Stimulated activated CD8-positive, alpha-beta memory T cell treated with anti-CD3 and anti-CD28 coated beads, Interleukin-7, amount 100 ng/mL, for 1 hour (primary cell): Measurements from ENCODE around the gene MTA2.

ENCODE experiments used
- DNase-seq, 2 donors: peaks; one replicate each; pipeline ENCODE4 v3.0.0-alpha.2; 2020; ENCODE audit warnings: low read depth in 2 of 2

The MTA2 gene

DNA sequence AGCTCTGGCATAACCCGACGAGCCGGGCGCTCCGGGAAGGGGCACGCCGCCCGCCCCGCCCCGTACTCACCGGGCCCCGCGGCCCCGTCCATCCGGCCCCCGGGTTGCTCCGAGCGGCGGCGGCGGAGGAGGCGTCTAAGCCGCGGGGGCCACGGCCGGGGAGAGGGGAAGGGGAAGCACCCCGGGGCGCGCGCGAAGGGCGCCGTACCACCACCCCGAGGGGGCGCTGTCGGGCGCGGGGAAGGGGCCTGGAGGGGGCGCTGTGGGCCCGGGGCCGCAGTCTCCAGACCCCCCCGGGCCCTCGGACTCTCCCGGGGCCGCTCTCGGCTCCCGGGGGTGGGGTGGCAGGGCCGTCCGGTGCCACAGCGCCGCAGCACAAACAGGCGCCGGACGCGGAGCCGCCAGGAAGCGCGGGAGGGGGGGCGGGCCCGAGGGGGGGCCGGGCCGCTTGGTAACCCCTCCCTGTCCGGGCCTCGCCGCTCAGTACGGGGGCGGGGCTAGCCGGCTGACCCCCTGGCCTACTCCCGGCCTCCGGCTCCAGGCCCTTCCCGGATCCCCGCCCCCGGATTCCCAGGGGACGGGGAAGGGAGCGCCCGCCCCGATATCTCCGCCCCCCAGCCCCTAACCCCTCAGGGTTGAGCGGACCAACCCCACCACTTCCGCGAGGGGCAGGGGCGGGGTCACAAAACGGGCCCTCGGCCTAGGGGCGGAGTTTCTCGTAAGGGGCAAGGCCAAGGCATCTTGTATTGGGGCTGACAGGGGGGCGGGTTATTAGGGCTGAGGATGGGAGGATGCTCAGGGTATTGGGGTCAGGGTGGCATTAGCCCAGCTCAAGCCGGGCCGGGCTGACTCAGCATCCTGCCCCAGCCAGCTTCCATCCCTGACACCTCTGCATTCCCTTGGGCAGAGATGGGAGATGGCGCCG lies 11.0 kb upstream of the MTA2 start, which contains the start of the genes EML3 and ROM1:
Gene EML3 (minus strand): TSS at position 410 of the 925 bp plus-strand sequence. CDS start 318 bp downstream, at position 92.
Gene ROM1 (plus strand): TSS at position 892 of the 925 bp plus-strand sequence. CDS start 25 bp downstream, at position 917.
- peak; percentile 72 to 79 for DNase-seq

DNA sequence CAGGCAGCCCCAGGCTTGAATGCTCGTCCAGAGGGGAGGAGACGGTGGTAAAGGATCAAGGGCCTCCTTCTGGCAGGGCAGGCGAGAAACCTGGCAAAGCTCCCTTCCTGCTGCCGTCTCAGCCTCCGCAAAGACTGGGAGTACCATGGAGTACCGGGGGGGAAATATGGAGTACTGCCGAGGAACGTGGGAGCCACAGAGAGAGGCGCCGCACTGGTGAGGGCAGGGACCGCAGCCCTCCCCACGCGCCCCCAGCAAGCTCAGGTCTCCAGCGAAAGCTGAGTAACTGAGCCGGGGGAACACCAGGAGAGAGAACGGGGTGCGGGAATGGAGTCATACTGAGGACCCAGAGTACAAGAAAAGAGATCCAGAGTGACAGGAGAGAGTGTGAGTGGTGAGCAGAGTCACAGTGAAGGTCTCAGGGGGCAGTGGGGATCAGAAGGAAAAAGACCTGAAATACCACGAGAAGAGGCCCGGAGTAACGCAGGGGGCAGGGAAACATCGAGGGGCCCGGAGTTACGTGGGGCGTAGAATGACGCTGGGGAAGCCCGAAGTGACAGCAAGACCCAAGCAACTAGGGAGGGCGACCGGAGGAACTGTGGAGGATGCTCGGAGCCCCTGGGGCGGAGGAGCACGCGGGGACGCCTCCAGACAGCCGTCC lies 10.2 kb upstream of the MTA2 start:
- DNase-seq = no peak

DNA sequence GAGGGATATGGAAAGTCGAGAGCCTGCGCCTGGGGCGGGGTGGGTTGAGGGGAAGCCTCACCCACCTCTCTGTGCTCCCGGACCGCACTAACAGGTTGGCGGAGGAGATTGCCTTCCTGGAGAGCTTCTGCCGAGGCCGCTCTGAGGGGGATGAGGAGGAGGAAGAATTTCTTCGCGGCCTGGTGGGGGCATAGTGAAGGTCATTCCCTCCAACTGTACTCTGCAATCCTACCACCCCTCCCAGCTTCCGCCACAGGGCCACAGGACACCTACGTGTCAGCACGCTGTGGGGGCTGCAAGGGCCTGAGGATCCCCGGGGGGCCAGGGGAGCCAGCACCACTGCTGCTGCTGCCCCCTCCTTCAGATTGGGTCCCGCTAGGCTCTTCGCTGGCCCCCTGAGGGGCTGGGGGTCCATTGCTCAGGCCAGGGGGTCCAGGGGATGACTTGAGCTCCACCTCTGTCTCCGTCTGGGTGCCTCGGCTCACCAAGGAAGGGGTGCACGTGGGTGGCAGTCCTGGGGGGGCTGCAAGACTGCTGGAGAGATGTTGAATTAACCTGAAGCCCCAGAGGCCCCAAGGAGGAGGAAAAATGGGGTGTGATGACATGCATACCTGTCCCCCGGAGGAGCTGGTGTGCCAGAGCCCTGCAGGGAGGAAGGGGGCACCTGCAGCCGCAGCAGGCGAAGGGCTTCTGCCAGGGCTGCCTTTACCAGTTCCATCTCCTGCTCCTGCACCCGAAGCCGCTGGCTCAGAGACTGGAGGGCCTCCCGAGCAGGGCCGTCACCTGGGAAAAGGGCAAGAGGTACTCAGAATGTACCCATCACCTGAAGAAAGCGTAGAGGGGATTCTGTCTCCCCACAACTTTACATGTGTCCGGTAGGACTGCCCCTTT lies 9.4 kb upstream of the MTA2 start:
- DNase-seq = no peak

DNA sequence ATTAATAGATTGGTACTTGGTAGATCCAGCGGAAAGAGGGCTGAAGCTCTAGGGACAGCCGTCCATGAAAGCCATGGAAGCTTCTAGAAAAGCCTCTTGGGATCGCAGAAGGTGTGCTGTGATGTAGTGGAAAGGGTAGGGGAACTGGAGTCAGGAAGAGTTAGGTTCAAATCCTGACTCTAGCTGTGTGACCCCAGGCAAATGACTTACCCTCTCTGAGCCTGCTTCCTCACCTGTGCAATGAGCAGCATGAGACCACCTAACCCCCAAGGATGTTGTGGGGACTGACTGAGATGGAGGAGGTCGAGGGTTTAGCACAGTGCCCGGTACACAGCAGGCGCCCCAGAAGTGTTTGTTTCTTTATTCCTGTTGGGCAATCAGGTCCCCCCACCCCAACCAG lies 8.7 kb upstream of the MTA2 start:
- no peak for DNase-seq

DNA sequence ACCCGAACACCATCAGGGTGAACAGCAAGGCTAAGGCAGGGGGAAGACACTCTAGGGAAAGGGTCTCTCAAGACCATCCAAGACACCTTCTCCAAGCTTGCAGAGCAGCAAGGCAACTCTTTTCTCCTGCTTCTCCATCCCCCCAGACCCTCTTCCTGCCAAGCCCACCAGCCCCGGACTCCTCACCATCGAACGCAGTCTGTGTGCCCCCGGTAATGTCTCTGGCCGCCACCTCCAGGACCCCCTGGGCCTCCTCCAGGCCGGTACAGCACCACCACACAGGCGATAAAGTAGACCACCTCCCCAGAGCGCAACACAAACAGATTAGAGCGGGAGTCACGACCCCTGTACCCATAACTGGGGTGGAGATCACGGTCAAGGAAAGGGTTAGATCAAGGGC lies 7.1 kb upstream of the MTA2 start:
- no peak for DNase-seq

DNA sequence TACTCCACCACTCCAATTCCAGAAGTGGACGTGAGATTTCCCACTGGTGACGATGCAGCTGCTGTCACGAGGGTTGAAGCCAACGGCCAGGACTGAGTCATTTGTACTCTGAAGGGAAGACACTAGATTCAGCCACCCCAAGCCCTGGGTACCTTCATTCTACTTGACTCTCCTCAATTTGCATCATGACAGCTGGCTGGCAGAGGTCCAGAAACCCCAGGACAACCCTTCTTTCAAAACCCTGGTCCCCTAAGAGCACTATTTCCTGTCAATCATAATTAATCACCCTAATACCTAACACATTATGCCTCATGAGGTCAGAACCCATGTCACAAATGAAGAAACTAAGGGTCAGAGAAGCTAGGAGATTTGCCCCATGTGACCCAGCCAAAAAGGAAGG lies 6.0 kb upstream of the MTA2 start:
- no peak for DNase-seq

DNA sequence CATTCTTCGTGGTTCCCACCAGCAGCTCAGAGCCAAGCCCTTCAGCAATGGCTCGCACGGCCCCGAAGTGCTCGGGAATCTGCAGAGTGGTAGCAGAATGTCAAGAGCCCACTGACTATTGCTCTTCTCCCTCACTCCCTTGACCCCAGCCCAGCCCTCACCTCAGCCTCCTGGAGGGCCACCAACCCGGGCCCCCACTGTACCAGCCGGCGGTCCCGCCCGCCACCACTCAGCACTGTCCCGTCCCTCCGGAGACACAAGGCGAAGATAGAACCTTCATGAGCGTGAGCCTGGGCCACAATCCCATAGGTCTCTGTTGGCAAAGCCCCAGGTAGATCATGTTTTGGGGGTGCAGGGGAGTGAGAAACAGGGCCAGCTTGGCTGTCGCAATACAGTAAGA lies 4.2 kb upstream of the MTA2 start:
- no peak for DNase-seq

DNA sequence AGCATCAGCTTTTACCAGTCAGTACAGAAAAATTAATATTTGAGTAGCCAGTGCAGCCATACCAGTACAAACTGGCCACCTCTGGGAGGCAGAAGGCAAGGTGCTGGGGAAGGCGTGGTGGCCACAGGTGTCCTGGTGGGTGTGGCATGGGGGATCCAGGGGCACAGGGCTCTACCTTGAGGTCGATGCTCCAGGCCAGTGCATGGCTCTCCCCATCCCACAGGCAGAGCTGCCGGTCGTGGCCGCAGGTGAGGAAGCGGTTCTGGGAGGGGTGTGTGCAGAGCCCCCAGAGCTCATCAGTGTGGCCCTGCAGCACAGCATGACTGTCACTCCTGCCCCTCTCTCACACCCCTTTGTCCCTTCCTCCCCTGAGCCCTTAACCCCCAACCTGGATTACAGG lies 3.8 kb upstream of the MTA2 start:
- no peak for DNase-seq

DNA sequence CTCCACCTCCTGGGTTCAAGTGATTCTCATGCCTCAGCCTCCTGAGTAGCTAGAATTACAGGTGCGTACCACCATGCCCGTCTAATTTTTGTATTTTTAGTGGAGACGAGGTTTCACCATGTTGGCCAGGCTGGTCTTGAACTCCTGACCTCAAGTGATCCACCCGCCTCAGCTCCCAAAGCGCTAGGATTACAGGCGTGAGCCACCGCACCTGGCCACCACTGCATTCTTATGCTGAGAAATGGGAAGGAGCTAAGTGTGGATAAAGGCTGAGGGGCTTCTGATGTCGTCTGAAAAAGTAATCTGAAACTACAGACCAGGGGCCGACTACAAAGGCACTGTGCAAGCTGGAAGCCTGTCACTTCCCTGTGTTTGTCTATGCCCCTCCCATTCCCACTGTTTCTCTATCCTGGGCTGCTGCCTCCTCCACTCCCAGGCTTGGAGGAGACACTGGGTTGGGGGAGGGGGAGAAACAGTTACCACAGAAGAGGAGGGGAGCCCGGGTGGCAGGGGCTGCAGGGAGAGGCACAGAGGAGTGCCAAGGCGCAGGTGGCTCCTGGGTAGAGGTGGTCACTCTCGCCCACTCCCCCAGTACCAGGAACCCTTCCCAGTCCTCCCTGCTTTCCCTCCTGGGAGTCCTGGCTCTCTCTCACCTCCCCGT lies 2.9 kb upstream of the MTA2 start:
- DNase-seq = no peak

DNA sequence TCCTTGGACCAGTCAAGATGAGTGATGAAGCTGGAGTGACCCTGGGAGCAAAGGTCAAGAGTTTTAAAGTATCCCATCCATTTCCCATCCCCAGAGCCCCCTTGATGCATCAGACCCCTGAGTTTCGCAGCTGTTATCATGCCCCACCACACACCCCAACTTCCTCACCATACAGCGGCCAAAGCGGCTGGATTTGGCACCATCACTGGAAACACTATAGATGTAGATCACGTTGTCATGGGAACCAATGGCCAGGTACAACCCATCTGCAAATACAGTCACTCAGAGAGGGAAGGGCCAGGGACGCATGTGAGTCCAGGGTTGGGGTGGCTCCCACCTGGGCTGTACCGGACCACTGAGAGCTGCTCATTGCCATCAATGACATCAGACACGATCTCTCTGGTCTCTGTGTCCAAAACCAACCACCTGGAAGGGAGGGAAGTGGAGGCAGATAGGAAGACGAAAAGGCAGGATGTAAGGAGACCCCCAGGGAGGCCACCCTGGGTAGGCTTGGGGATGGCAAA lies 2.2 kb upstream of the MTA2 start:
- DNase-seq = no peak

DNA sequence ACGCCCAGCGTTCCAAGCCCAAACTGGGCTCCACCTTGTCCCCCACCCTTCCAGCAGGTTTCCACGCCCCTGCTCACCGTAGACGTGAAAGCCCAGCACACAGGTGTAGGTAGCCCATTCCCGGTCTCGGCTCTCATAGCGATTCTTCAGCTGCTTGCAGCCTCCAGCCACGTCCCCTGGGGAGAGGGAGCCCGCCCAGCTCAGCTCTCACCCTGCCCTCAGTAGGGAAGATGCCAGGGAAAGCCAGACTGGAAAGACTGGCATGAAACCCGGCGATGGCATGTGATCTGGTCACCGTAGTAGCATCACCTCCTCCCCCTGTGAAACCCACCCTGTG lies 1.4 kb upstream of the MTA2 start:
- DNase-seq = no peak

DNA sequence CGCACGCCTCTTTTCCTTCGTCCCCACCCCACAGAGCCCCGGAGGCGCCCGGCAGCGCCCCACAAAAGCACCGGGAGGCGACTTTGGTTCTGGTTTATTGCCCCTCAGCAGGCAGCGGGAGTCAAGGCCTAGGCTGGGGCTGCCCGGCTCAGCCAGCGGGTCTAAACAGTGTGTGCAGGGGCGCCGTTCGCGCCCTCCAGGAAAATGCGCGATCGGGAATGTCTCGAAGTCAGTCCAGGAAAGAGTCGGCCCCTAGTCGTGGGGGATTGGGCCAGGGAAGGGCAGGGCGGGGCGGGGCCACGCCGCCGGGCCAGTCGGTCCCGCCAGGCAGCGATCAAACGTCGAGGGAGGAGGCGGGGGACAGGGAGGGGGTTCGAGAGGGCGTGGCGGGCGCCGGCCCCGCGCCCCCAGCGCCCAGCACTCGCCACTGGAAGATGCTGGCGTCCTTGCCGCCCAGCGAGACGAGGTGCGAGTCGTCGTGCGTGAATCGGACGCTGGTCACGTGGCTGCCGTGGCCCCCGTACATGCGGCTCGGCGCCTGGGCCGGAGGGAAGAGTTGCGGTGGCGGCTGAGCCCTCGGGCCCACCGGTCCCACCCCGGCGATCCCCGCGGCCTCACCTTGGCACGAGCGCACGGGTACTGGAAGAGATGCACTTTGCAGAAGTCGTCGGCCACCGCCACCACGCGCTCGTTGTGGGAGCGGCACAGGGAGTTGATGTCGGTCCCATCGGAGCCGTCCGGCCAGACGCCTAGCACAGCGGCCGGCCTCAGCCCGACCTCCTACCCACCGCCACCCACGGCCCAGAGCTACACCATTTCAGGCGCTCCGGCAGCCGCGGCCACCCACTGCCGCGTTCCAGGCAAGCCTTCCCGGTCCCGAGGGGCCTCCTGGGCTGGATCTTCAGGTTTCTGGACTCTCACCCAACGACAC lies 741 bp upstream of the MTA2 start:
- DNase-seq = no peak

DNA sequence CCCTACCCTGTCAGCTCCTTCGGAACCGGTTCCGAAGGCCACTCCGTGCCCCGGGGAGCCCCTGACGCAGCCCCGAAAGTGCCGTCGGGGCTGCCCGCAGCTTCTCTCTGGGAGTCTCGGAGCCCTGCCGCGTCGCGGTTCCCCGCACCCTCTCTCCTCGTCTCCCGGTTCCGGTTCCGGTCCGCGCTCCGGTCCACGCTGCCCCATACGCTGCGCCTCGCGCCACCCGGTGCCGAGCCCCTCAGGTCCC lies 618 bp downstream of the MTA2 start:
- no peak for DNase-seq

DNA sequence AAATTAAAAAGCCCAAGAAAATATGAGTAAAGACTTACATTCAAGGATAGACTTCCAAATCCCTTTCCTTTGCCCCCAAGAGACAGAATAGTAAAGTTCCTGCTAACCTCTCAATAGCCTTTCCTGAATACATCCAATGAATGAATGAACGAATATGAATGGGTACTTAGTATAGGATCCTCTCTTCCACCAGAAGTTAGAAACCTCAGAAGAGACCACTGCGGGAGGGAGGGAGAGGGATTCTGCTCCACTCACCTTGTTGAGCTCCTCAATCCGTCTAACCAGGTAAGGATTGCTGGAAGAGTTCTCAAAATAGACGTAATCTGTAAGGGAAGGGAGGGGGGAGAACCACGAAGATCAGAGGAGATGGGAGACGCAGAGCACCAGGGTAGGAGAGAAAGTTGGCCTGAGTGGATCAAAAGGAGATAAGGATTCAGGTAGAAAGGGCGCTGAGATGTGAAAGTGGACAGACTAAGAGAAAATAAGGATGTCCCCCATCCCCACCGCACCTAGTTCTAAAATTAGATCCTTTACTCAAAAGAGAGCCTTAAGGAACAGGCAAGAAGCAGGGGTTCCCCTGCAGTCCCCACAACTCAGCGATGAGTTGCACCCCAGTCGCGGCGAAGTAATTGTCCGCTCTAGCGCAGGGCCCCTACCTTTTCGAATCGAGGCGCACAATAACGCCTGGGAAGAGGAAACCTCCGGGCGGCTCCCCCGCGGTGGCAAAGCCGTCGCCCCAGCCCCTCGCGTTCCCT lies 1.1 kb downstream of the MTA2 start:
- no peak for DNase-seq

DNA sequence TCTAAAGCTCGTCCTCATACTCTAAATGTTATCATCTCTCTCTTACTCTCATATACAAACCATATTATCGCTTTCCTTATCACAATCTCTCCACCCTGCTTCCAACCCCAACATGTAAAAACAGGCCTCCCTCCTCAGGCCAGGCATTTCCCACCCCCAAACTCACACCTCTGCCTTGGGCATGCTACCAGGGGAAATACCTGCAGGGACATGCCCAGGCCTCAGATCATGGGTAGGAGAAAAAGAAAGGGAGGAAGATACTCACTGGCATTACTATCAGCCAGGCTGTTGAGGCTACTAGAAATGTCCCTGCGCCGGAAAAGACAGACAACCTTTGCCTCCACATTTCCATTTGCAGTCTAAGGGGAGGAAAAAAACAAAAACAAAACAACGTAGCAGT lies 1.8 kb downstream of the MTA2 start:
- DNase-seq = no peak

DNA sequence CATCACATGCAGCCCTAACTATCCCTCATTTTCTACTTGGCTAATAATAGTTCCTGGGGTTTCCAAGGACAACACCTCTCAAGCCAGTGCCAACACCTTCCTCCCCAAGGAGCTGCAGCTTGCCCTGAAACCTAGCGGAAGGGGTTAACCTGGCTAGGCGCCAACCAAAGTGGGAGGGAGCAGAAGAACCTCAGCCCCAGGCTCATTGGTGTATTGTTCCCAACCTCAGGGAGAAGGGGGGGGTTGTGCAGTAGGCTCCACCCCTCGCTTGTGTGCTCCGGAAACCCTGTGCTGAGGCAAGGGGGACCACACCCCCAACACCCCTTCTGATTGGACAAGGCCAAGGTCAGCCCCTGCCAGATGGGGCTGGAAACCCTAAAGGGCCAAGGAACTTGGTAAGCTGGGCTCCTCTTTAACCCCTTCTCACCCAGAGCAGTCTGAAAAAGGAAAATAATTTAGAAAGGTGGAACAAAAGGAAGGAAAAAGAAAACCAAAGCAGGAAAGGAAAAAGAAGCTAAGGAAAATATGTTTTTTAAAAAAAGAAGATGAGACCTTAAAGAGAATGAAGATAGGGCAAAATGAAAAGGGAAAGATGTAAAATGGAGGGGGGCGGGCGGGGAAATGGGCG lies 2.5 kb downstream of the MTA2 start:
- peak; percentile 80 to 88 for DNase-seq

DNA sequence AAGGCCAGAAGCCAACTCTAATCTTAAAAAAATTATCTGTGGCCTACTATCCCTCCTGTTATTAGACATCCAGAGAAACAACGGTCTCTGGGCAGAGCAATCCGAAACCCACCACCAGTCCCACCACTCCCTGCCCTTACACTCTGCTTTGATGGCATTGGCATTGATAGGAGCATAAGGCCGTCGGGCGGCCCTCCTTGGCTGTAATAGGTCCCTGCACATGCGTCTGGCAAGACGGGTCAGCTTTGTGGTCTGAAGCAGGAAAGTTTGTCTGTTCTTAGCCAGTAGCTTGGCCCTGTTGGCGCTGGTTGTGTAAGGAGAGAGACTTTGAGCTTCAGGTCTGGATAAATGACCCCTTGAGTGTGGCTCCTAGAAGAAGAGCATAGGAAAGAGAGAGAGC lies 6.5 kb downstream of the MTA2 start:
- DNase-seq = no peak

DNA sequence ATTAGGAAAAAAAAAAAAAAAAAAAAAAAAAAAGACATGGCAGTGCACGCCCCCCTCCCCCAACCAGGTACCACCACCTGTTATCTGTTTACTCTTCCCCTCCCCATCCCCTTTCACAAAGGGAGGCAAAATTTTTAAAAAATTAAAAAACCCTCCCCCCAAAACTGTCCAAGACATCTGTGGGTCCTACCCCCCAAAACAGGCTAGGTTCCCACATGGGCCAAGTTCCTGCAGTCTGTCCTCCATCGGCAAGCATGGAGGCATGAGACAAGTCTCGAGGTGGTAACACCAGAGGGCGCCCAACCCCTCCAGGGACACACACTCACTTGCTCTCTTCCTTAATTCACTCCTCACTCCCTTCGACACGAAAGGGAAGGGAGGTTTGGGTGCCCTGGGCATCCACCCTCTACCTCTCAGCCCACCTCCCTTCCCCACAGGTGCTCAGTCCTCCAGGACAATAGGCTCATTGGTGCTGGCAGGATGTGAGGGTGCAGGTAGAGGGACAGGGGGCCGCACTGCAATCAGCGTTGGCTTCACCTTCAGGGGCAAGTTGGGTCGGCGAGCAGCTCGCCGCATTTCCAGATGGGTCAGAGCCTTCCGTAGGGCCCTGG lies 8.1 kb downstream of the MTA2 start:
- DNase-seq = peak; percentile 52 to 64

DNA sequence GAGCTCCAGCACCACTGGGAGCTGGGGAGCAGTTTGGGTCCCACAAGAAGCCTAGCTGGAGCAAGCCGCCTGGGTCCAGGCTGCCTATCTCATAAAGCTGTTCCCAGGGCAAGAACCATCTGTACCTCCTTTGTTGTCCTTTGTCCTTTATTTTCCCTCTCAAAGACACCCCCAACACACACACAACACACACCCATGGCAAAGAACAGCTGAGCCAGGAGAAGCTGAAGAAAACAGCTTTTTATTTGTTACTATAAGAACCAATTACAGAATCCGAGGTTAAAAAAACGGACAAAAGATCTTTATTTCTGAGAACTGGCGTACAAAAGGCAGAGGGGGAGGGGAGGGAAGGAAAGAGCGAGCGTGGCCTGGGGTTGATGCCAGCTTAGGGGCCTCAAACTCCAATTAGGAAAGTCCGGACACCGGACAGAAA lies 8.7 kb downstream of the MTA2 start:
- DNase-seq = no peak
